Caco-2 (cell line): Measurements from ENCODE around the gene KNCN. TPM values are rescaled to one million over a fixed set of nuclear protein-coding genes. Genes with fewer than 3 reads are reported as not detected.

ENCODE experiments used
- BruUV-seq: library from RNA; stranded (reverse); fragments of 400-500 nt; replicated peaks from 2 replicates; lab custom pipeline; 2021; lab: Mats Ljungman, UMichigan
- CTCF ChIA-PET: fragments of 300-600 bp; sonication (Branson Sonifier 250); formaldehyde crosslinking; loops from one replicate; lab custom pipeline; 2022; ENCODE audit warnings: antibody characterized with exemption; lab: Charles Lee
- POLR2A ChIA-PET: fragments of 300-600 bp; sonication (Branson Sonifier 250); formaldehyde crosslinking; loops from one replicate; lab custom pipeline; 2022; ENCODE audit warnings: antibody characterized with exemption; lab: Charles Lee
- DNase-seq, 2 experiments: peaks; one replicate each; pipeline versions ENCODE4 v3.0.0 to v3.0.0-alpha.2; 2020 to 2022
- H3K27me3 ChIP-seq: replicated peaks from 2 replicates; pipeline ENCODE4 v1.6.0; 2011; ENCODE audit warnings: low read length; ENCODE audit not compliant: control insufficient read depth, insufficient read depth
- H3K36me3 ChIP-seq: 2 replicates; pipeline ENCODE4 v1.5.1; 2011; ENCODE audit warnings: low read length; ENCODE audit not compliant: control insufficient read depth, insufficient read depth
- H3K4me1 ChIP-seq: fragments of 250-450 bp; sonication (Bioruptor Pico); 2 replicates; pipeline ENCODE4 v1.5.1; 2020; ENCODE audit warnings: mild to moderate bottlenecking
- H3K4me3 ChIP-seq: 2 replicates; pipeline ENCODE4 v1.5.1; 2011; ENCODE audit warnings: low read depth, mild to moderate bottlenecking, control low read depth, low read length
- H3K9me3 ChIP-seq: fragments of 250-450 bp; sonication (Bioruptor Pico); 2 replicates; pipeline ENCODE4 v1.5.1; 2020; ENCODE audit warnings: mild to moderate bottlenecking, moderate library complexity
- H3K27ac Mint-ChIP-seq: one replicate; pipeline ENCODE4 v1.8.0; 2022; ENCODE audit warnings: mixed read lengths; ENCODE audit not compliant: unreplicated experiment
- H3K27me3 Mint-ChIP-seq: one replicate; pipeline ENCODE4 v1.8.0; 2022; ENCODE audit warnings: mixed read lengths; ENCODE audit not compliant: insufficient read depth, unreplicated experiment
- H3K36me3 Mint-ChIP-seq: one replicate; pipeline ENCODE4 v1.8.0; 2022; ENCODE audit warnings: mild to moderate bottlenecking, mixed read lengths; ENCODE audit not compliant: insufficient read depth, unreplicated experiment
- H3K4me1 Mint-ChIP-seq: one replicate; pipeline ENCODE4 v1.8.0; 2022; ENCODE audit warnings: low read depth, mixed read lengths; ENCODE audit not compliant: unreplicated experiment
- H3K4me3 Mint-ChIP-seq: one replicate; pipeline ENCODE4 v1.8.0; 2022; ENCODE audit warnings: mild to moderate bottlenecking, moderate library complexity, mixed read lengths; ENCODE audit not compliant: unreplicated experiment
- H3K9me3 Mint-ChIP-seq: one replicate; pipeline ENCODE4 v1.8.0; 2022; ENCODE audit warnings: mixed read lengths; ENCODE audit not compliant: unreplicated experiment
- CTCF ChIP-seq, 2 experiments: fragments of 200-600 bp in 1 of 2; IDR thresholded peaks; 1 replicate in 1 of 2; 2 replicates in 1 of 2; pipeline versions ENCODE4 v1.5.1 to v1.8.0; 2011 to 2022; ENCODE audit warnings: antibody characterized with exemption in 1 of 2, control low read depth in 1 of 2, inconsistent platforms in 1 of 2, low read depth in 1 of 2, low read length in 1 of 2, mild to moderate bottlenecking in 1 of 2, moderate library complexity in 1 of 2; ENCODE audit not compliant: insufficient read depth in 1 of 2, severe bottlenecking in 1 of 2, unreplicated experiment in 1 of 2
- intact Hi-C: fragments of 100-400 bp; cut with micrococcal nuclease; formaldehyde crosslinking; loops from one replicate; pipeline ENCODE4 v1.10.0; 2022; ENCODE audit not compliant: unreplicated experiment
- total RNA-seq: library from RNA; stranded (reverse); gene quantifications from 2 replicates; pipeline ENCODE4 v1.2.3, GENCODE V29; 2022

The KNCN gene
- total RNA-seq, 1 experiment from 2014 or later: not detected

GRCh38 chr1:46568461-46568891 lies 17.0 kb upstream of the KNCN start:
- no peak for DNase-seq
- BruUV-seq: no TSS peak

GRCh38 chr1:46563341-46563740 lies 11.9 kb upstream of the KNCN start:
- intact Hi-C loops: no loop called here
- no peak overlapping the region for H3K27ac Mint-ChIP-seq
- H3K9me3 ChIP-seq: no peaks in the 10 kb centered on the region
- no peak for TF ChIP-seq CTCF (IDR thresholded peaks at IDR 0.05; ENCODE audit: insufficient read depth in 1 of 2, low read depth in 1 of 2, low read length in 1 of 2, severe bottlenecking in 1 of 2, unreplicated experiment in 1 of 2)
- no peak for DNase-seq
- POLR2A ChIA-PET: no interaction called here
- no peaks in the 10 kb centered on the region for H3K4me1 Mint-ChIP-seq
- CTCF ChIA-PET: no interaction called here
- no peaks in the 10 kb centered on the region for H3K27me3 ChIP-seq
- no peaks in the 10 kb centered on the region for H3K27me3 Mint-ChIP-seq
- H3K36me3 Mint-ChIP-seq: no peaks in the 10 kb centered on the region
- no peaks in the 10 kb centered on the region for H3K36me3 ChIP-seq
- no peak overlapping the region for H3K4me3 ChIP-seq
- no peak overlapping the region for H3K4me3 Mint-ChIP-seq
- no TSS peak for BruUV-seq
- no peaks in the 10 kb centered on the region for H3K4me1 ChIP-seq
- H3K9me3 Mint-ChIP-seq: no peaks in the 10 kb centered on the region

More at GRCh38 chr1:46568461-46568891, 17.0 kb upstream of the KNCN start:
- H3K27me3 Mint-ChIP-seq: no peaks in the 10 kb centered on the region
- H3K36me3 ChIP-seq: no peaks in the 10 kb centered on the region
- H3K27me3 ChIP-seq: no peaks in the 10 kb centered on the region
- H3K4me1 Mint-ChIP-seq: no peaks in the 10 kb centered on the region
- no peaks in the 10 kb centered on the region for H3K36me3 Mint-ChIP-seq
- no peaks in the 10 kb centered on the region for H3K9me3 Mint-ChIP-seq
- no peak for TF ChIP-seq CTCF (IDR thresholded peaks at IDR 0.05; ENCODE audit: insufficient read depth in 1 of 2, low read depth in 1 of 2, low read length in 1 of 2, severe bottlenecking in 1 of 2, unreplicated experiment in 1 of 2)
- ChIA-PET POLR2A (no interaction called here), CTCF (no interaction called here)
- intact Hi-C loops: no loop called here
- no peaks in the 10 kb centered on the region for H3K4me1 ChIP-seq
- no peak overlapping the region for H3K4me3 Mint-ChIP-seq
- H3K9me3 ChIP-seq: no peaks in the 10 kb centered on the region
- H3K4me3 ChIP-seq: no peak overlapping the region
- no peak overlapping the region for H3K27ac Mint-ChIP-seq

GRCh38 chr1:46562498-46562897 lies 11.1 kb upstream of the KNCN start:
- Histone ChIP-seq H3K36me3 (no peaks in the 10 kb centered on the region), H3K27me3 (no peaks in the 10 kb centered on the region), H3K4me3 (no peak overlapping the region), H3K9me3 (no peaks in the 10 kb centered on the region), H3K4me1 (no peaks in the 10 kb centered on the region)
- Mint-ChIP-seq H3K27ac (no peak overlapping the region), H3K4me1 (no peaks in the 10 kb centered on the region), H3K36me3 (no peaks in the 10 kb centered on the region), H3K9me3 (no peaks in the 10 kb centered on the region), H3K27me3 (no peaks in the 10 kb centered on the region), H3K4me3 (no peak overlapping the region)
- ChIA-PET CTCF (no interaction called here), POLR2A (no interaction called here)
- TF ChIP-seq CTCF (IDR thresholded peaks at IDR 0.05; ENCODE audit: insufficient read depth in 1 of 2, low read depth in 1 of 2, low read length in 1 of 2, severe bottlenecking in 1 of 2, unreplicated experiment in 1 of 2): no peak
- intact Hi-C loops: no loop called here
- no TSS peak for BruUV-seq
- DNase-seq: no peak
